Measurements from ENCODE around the gene LIPM. TPM values are rescaled to one million over a fixed set of nuclear protein-coding genes. Genes with fewer than 3 reads are reported as not detected.
"Not testable (repeated sequence)": the region's sequence is repeated elsewhere in the genome, so short reads cannot be mapped to it uniquely, and the experiment has no call there.

Gene LIPM
- total RNA-seq, 2 experiments from 2014 or later, result not detected

- Mint-ChIP-seq H3K27ac (no peak overlapping the region), H3K27me3 (ENCODE audit: low read depth) (no peaks in the 10 kb centered on the region), H3K4me1 (ENCODE audit: low read depth) (peaks cover 37% of the 10 kb centered on the region), H3K4me3 (no peak overlapping the region), H3K36me3 (ENCODE audit: low read depth) (no peaks in the 10 kb centered on the region), H3K9me3 (no peaks in the 10 kb centered on the region)
- peak; percentile 46 for DNase-seq
- CTCF ChIA-PET, result interaction anchor here (0.7 to 17.1 kb wide), 7 partner anchors 34 to 266 kb away, joined by 3 to 448 read pairs (median 3); no protein-coding TSS in a partner anchor
- intact Hi-C loops (cut with micrococcal nuclease), result no loop called here
Observed at GRCh38 chr10:88831709-88832108, 29.2 kb downstream of the LIPM start.

- H3K4me3 Mint-ChIP-seq, result no peak overlapping the region
- no peak overlapping the region for H3K27ac Mint-ChIP-seq
- intact Hi-C loops (cut with micrococcal nuclease), result no loop called here
- H3K4me1 Mint-ChIP-seq (ENCODE audit: low read depth), result peaks cover 31% of the 10 kb centered on the region
- no peaks in the 10 kb centered on the region for H3K27me3 Mint-ChIP-seq (ENCODE audit: low read depth)
- CTCF ChIA-PET, result interaction anchor here (1.0 to 17.1 kb wide), 4 partner anchors 33 to 197 kb away, joined by 3 to 448 read pairs (median 4); no protein-coding TSS in a partner anchor
- no peaks in the 10 kb centered on the region for H3K36me3 Mint-ChIP-seq (ENCODE audit: low read depth)
- DNase-seq, result no peak
- H3K9me3 Mint-ChIP-seq, result no peaks in the 10 kb centered on the region
Observed at GRCh38 chr10:88832376-88832775, 29.8 kb downstream of the LIPM start.

GRCh38 chr10:88833156-88833555, 30.6 kb downstream of the LIPM start:
- no peak for DNase-seq
- peaks cover 25% of the 10 kb centered on the region for H3K4me1 Mint-ChIP-seq (ENCODE audit: low read depth)
- no peaks in the 10 kb centered on the region for H3K27me3 Mint-ChIP-seq (ENCODE audit: low read depth)
- CTCF ChIA-PET, result interaction anchor here (17.1 kb wide), 1 partner anchor 99 kb away, joined by 448 read pairs; no protein-coding TSS in a partner anchor
- no peaks in the 10 kb centered on the region for H3K9me3 Mint-ChIP-seq
- no peaks in the 10 kb centered on the region for H3K36me3 Mint-ChIP-seq (ENCODE audit: low read depth)
- H3K4me3 Mint-ChIP-seq, result no peak overlapping the region
- intact Hi-C loops (cut with micrococcal nuclease), result no loop called here
- H3K27ac Mint-ChIP-seq, result no peak overlapping the region

- Mint-ChIP-seq H3K27me3 (ENCODE audit: low read depth) (no peaks in the 10 kb centered on the region), H3K4me1 (ENCODE audit: low read depth) (peaks cover 20% of the 10 kb centered on the region), H3K36me3 (ENCODE audit: low read depth) (no peaks in the 10 kb centered on the region), H3K9me3 (no peaks in the 10 kb centered on the region), H3K4me3 (no peak overlapping the region), H3K27ac (no peak overlapping the region)
- intact Hi-C loops (cut with micrococcal nuclease), result loop anchor here (2.0 kb wide), 3 partner anchors 67 to 195 kb away; partner anchors contain the start of gene FAS
- DNase-seq, result no peak
- CTCF ChIA-PET, result interaction anchor here (0.6 to 17.1 kb wide), 7 partner anchors 10 to 98 kb away, joined by 3 to 448 read pairs (median 4); partner anchors contain the start of gene STAMBPL1
Observed at GRCh38 chr10:88833723-88834122, 31.2 kb downstream of the LIPM start.

- peaks cover 20% of the 10 kb centered on the region for H3K4me1 Mint-ChIP-seq (ENCODE audit: low read depth)
- intact Hi-C loops (cut with micrococcal nuclease), result loop anchor here (1.0 to 2.0 kb wide), 10 partner anchors 13 to 382 kb away; partner anchors contain the start of genes FAS and STAMBPL1
- H3K27ac Mint-ChIP-seq, result no peak overlapping the region
- H3K9me3 Mint-ChIP-seq, result no peaks in the 10 kb centered on the region
- no peaks in the 10 kb centered on the region for H3K36me3 Mint-ChIP-seq (ENCODE audit: low read depth)
- CTCF ChIA-PET, result interaction anchor here (0.5 to 17.1 kb wide), 57 partner anchors 9 to 813 kb away, joined by 3 to 448 read pairs (median 4); partner anchors contain the start of genes ANKRD22 and CH25H
- H3K27me3 Mint-ChIP-seq (ENCODE audit: low read depth), result no peaks in the 10 kb centered on the region
- H3K4me3 Mint-ChIP-seq, result no peak overlapping the region
- peak; percentile 95 for DNase-seq
Observed at GRCh38 chr10:88835096-88835909, 32.8 kb downstream of the LIPM start.

DNA sequence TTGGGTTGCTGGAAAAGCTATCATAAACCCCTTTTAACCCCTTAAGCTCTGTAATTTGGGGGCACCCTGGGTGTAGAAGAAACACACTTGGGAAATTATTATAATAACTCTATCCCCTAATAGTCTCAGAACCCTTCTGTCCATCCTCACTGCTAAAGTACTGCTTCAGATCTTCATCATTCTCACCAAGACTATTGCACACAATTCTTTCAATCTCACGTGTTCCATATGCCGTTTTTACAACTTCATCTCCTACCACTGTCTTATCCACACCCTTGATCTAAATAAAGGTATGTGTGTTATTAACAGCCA, 33.3 kb downstream of the LIPM start:
- peaks cover 16% of the 10 kb centered on the region for H3K4me1 Mint-ChIP-seq (ENCODE audit: low read depth)
- H3K27ac Mint-ChIP-seq, result no peak overlapping the region
- H3K4me3 Mint-ChIP-seq, result no peak overlapping the region
- no peaks in the 10 kb centered on the region for H3K36me3 Mint-ChIP-seq (ENCODE audit: low read depth)
- CTCF ChIA-PET, result interaction anchor here (0.6 to 17.1 kb wide), 43 partner anchors 9 to 382 kb away, joined by 3 to 448 read pairs (median 5); partner anchors contain the start of genes ANKRD22 and CH25H
- H3K9me3 Mint-ChIP-seq, result no peaks in the 10 kb centered on the region
- H3K27me3 Mint-ChIP-seq (ENCODE audit: low read depth), result no peaks in the 10 kb centered on the region
- intact Hi-C loops (cut with micrococcal nuclease), result loop anchor here (1.0 to 2.0 kb wide), 10 partner anchors 12 to 381 kb away; partner anchors contain the start of genes FAS and STAMBPL1
- no peak for DNase-seq

- CTCF ChIA-PET, result interaction anchor here (0.9 to 17.1 kb wide), 14 partner anchors 11 to 271 kb away, joined by 3 to 448 read pairs (median 16); partner anchors contain the start of gene STAMBPL1
- H3K9me3 Mint-ChIP-seq; H3K4me3 Mint-ChIP-seq; intact Hi-C loops (cut with micrococcal nuclease); H3K36me3 Mint-ChIP-seq (ENCODE audit: low read depth); H3K4me1 Mint-ChIP-seq (ENCODE audit: low read depth); H3K27ac Mint-ChIP-seq; H3K27me3 Mint-ChIP-seq (ENCODE audit: low read depth); DNase-seq: not testable (repeated sequence)
Observed at GRCh38 chr10:88837632-88838031, 35.1 kb downstream of the LIPM start.

GRCh38 chr10:88838766-88839350, 36.3 kb downstream of the LIPM start:
- intact Hi-C loops (cut with micrococcal nuclease), result no loop called here
- Mint-ChIP-seq H3K27ac (no peak overlapping the region), H3K4me1 (ENCODE audit: low read depth) (peaks cover under 1% of the 10 kb centered on the region), H3K36me3 (ENCODE audit: low read depth) (no peaks in the 10 kb centered on the region), H3K27me3 (ENCODE audit: low read depth) (peaks cover 3% of the 10 kb centered on the region), H3K4me3 (no peak overlapping the region), H3K9me3 (no peaks in the 10 kb centered on the region)
- CTCF ChIA-PET, result interaction anchor here (1.5 to 17.1 kb wide), 2 partner anchors 10 to 93 kb away, joined by 4 to 448 read pairs; no protein-coding TSS in a partner anchor
- no peak for DNase-seq

- H3K27me3 Mint-ChIP-seq (ENCODE audit: low read depth), result peaks cover 8% of the 10 kb centered on the region
- H3K36me3 Mint-ChIP-seq (ENCODE audit: low read depth), result no peaks in the 10 kb centered on the region
- DNase-seq, result no peak
- intact Hi-C loops (cut with micrococcal nuclease), result no loop called here
- no peak overlapping the region for H3K4me3 Mint-ChIP-seq
- H3K4me1 Mint-ChIP-seq (ENCODE audit: low read depth), result no peaks in the 10 kb centered on the region
- H3K9me3 Mint-ChIP-seq, result no peaks in the 10 kb centered on the region
- no peak overlapping the region for H3K27ac Mint-ChIP-seq
- CTCF ChIA-PET, result interaction anchor here (1.0 to 17.1 kb wide), 5 partner anchors 8 to 377 kb away, joined by 3 to 448 read pairs (median 3); no protein-coding TSS in a partner anchor
Observed at GRCh38 chr10:88840104-88840503, 37.6 kb downstream of the LIPM start.

DNA sequence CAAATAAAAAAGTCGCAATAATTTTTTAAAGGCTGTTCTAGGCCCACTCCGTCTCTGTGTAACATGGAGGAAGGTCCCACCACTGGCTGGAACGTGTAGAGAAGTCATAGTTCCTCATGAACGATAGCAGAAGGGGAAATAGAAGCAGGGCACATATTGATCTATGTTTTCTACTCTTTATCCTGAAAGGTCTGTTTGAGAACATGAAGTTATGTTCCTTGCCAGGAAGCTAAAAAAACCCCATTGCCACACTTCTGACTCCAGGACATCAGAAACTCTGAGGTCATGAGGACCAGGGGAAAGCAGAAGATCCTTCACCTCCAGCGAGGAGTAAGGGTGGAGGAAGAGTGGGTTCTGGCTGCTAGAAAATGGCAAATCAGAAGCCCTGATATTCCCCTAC, 38.4 kb downstream of the LIPM start:
- no peak overlapping the region for H3K27ac Mint-ChIP-seq
- intact Hi-C loops (cut with micrococcal nuclease), result no loop called here
- no peaks in the 10 kb centered on the region for H3K36me3 Mint-ChIP-seq (ENCODE audit: low read depth)
- H3K4me1 Mint-ChIP-seq (ENCODE audit: low read depth), result no peaks in the 10 kb centered on the region
- no peak overlapping the region for H3K4me3 Mint-ChIP-seq
- CTCF ChIA-PET, result interaction anchor here (0.8 to 17.1 kb wide), 5 partner anchors 44 to 377 kb away, joined by 3 to 448 read pairs (median 3); no protein-coding TSS in a partner anchor
- H3K27me3 Mint-ChIP-seq (ENCODE audit: low read depth), result peaks cover 12% of the 10 kb centered on the region
- H3K9me3 Mint-ChIP-seq, result no peaks in the 10 kb centered on the region
- DNase-seq, result no peak

DNA sequence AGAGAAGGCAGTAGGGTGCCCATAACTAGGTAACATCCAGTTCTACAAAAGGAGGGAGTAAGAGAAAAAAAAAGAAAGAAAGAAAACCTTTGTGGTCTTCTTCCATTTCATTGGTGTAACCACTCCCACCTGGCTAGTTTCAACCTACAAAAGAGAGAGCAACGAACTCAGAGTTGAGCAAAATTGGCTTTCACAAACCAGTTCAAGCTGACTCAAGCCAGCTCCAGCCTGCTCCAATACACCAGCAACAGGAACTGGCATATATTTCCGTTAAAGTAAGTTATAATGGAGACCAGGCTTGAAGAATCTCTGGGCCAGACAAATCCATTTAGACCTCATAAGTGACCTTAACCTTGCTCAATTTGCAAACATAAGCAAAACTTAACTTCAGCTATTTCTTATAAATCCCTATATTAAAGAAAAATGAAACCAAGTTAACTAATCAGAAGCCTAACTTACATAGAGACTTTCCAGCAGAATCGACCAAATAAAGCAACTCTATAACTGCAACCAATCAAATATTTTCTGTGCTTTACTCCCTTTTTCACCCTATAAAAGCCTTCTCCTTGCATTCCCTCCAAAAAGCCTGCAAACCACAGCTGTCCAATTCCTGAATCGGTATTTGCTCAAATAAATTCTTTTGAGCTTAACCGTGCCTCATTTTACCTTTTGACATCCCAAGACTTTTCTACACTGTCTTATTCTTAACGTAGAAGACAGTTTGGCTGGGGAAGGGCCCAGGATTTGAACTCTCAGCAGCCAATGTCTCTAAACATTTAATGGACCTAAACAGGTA, 39.0 kb downstream of the LIPM start:
- intact Hi-C loops (cut with micrococcal nuclease), result no loop called here
- H3K27ac Mint-ChIP-seq, result no peak overlapping the region
- peaks cover 12% of the 10 kb centered on the region for H3K27me3 Mint-ChIP-seq (ENCODE audit: low read depth)
- CTCF ChIA-PET, result interaction anchor here (0.8 to 17.1 kb wide), 2 partner anchors 91 to 154 kb away, joined by 3 to 448 read pairs; no protein-coding TSS in a partner anchor
- DNase-seq, result no peak
- no peak overlapping the region for H3K4me3 Mint-ChIP-seq
- H3K36me3 Mint-ChIP-seq (ENCODE audit: low read depth), result no peaks in the 10 kb centered on the region
- H3K4me1 Mint-ChIP-seq (ENCODE audit: low read depth), result no peaks in the 10 kb centered on the region
- H3K9me3 Mint-ChIP-seq, result no peaks in the 10 kb centered on the region
